Mesenchymal stem cell (in vitro differentiated cells and primary cell): ENCODE data around the gene DTNB.
A peak's percentile ranks its signal among the peaks of the same experiment; 100 is the strongest.

Experiments used
- DNase-seq: peaks from one replicate; pipeline ENCODE4 v3.0.0-alpha.2; 2013
- H2AFZ ChIP-seq: one replicate; pipeline ENCODE4 v1.6.1; 2013; ENCODE audit warnings: low read depth, mild to moderate bottlenecking, control low read depth, inconsistent platforms, low read length, moderate library complexity
- H2AK5ac ChIP-seq: 2 replicates; pipeline ENCODE4 v1.6.1; 2013; ENCODE audit warnings: low read length, moderate library complexity, mild to moderate bottlenecking, inconsistent platforms; ENCODE audit not compliant: severe bottlenecking
- H2BK120ac ChIP-seq: one replicate; pipeline ENCODE4 v1.6.1; 2013; ENCODE audit warnings: low read depth, mild to moderate bottlenecking, inconsistent platforms, low read length, moderate library complexity
- H2BK12ac ChIP-seq, 2 experiments: one replicate each; pipeline ENCODE4 v1.6.1; 2013; ENCODE audit warnings: inconsistent platforms in 2 of 2, low read length in 2 of 2, mild to moderate bottlenecking in 2 of 2, moderate library complexity in 2 of 2, control low read depth in 1 of 2
- H2BK15ac ChIP-seq: one replicate; pipeline ENCODE4 v1.6.1; 2013; ENCODE audit warnings: mild to moderate bottlenecking, low read depth, inconsistent platforms; ENCODE audit not compliant: poor library complexity, severe bottlenecking
- H2BK5ac ChIP-seq: 2 replicates; pipeline ENCODE4 v1.6.1; 2013; ENCODE audit warnings: low read depth, mild to moderate bottlenecking, low read length, control low read depth, inconsistent platforms; ENCODE audit not compliant: poor library complexity, severe bottlenecking
- H3K14ac ChIP-seq, 2 experiments: one replicate each; pipeline ENCODE4 v1.6.1; 2013; ENCODE audit warnings: inconsistent platforms in 2 of 2, low read length in 2 of 2, control low read depth in 1 of 2, mild to moderate bottlenecking in 1 of 2, moderate library complexity in 1 of 2
- H3K18ac ChIP-seq, 2 experiments: one replicate each; pipeline ENCODE4 v1.6.1; 2013; ENCODE audit warnings: inconsistent platforms in 2 of 2, low read length in 2 of 2, control low read depth in 1 of 2, low read depth in 1 of 2, mild to moderate bottlenecking in 1 of 2
- H3K23ac ChIP-seq, 2 experiments: one replicate each; pipeline ENCODE4 v1.6.1; 2013; ENCODE audit warnings: inconsistent platforms in 2 of 2, low read length in 2 of 2, mild to moderate bottlenecking in 2 of 2, moderate library complexity in 2 of 2, control low read depth in 1 of 2
- H3K27ac ChIP-seq: 2 replicates; pipeline ENCODE4 v1.5.1; 2013; ENCODE audit warnings: mild to moderate bottlenecking, moderate library complexity, low read length, control low read depth, inconsistent platforms; ENCODE audit not compliant: poor library complexity, severe bottlenecking
- H3K27me3 ChIP-seq, 2 experiments: 2 replicates each; pipeline versions ENCODE4 v1.6.1 to v1.7.0; 2013; ENCODE audit warnings: low read length in 2 of 2, mild to moderate bottlenecking in 2 of 2, moderate library complexity in 2 of 2, control low read depth in 1 of 2, inconsistent platforms in 1 of 2; ENCODE audit not compliant: control insufficient read depth in 1 of 2, insufficient read depth in 1 of 2
- H3K36me3 ChIP-seq, 2 experiments: 2 replicates each; pipeline versions ENCODE4 v1.6.1 to v1.7.0; 2013; ENCODE audit warnings: low read length in 2 of 2, control low read depth in 1 of 2, inconsistent platforms in 1 of 2, low read depth in 1 of 2, mild to moderate bottlenecking in 1 of 2; ENCODE audit not compliant: insufficient read depth in 2 of 2, control insufficient read depth in 1 of 2
- H3K4ac ChIP-seq, 2 experiments: one replicate each; pipeline ENCODE4 v1.6.1; 2013; ENCODE audit warnings: inconsistent platforms in 2 of 2, low read length in 2 of 2, mild to moderate bottlenecking in 2 of 2, moderate library complexity in 2 of 2, control low read depth in 1 of 2, low read depth in 1 of 2
- H3K4me1 ChIP-seq: 2 replicates; pipeline ENCODE4 v1.6.1; 2013; ENCODE audit warnings: low read depth, low read length, control low read depth; ENCODE audit not compliant: control insufficient read depth, insufficient read depth
- H3K4me2 ChIP-seq: 2 replicates; pipeline ENCODE4 v1.6.1; 2013; ENCODE audit warnings: low read length, mild to moderate bottlenecking, inconsistent platforms; ENCODE audit not compliant: poor library complexity, severe bottlenecking
- H3K4me3 ChIP-seq, 2 experiments: 2 replicates each; pipeline versions ENCODE4 v1.5.1 to v1.7.0; 2013; ENCODE audit warnings: low read length in 2 of 2, mild to moderate bottlenecking in 2 of 2, control low read depth in 1 of 2, low read depth in 1 of 2; ENCODE audit not compliant: insufficient read depth in 1 of 2
- H3K79me1 ChIP-seq: replicated peaks from 2 replicates; pipeline ENCODE4 v1.6.1; 2013; ENCODE audit warnings: mild to moderate bottlenecking, control low read depth, low read length, inconsistent platforms; ENCODE audit not compliant: poor library complexity, severe bottlenecking
- H3K9ac ChIP-seq: 2 replicates; pipeline ENCODE4 v1.7.0; 2013; ENCODE audit warnings: mild to moderate bottlenecking, low read length, moderate library complexity
- H3K9me3 ChIP-seq: 2 replicates; pipeline ENCODE4 v1.7.0; 2013; ENCODE audit warnings: mild to moderate bottlenecking, low read length; ENCODE audit not compliant: control insufficient read depth
- H4K8ac ChIP-seq: one replicate; pipeline ENCODE4 v1.6.1; 2013; ENCODE audit warnings: inconsistent platforms, mild to moderate bottlenecking, low read length, moderate library complexity
- H4K91ac ChIP-seq: one replicate; pipeline ENCODE4 v1.6.1; 2013; ENCODE audit warnings: mild to moderate bottlenecking, low read length, inconsistent platforms
- WGBS: methylation state at CpG from one replicate; pipeline ENCODE4 v1.1.7; 2013; ENCODE audit warnings: mixed read lengths; 5-methylcytosine and 5-hydroxymethylcytosine counted together

DTNB gene

GRCh38 chr2:25614711-25615110 is 58.7 kb downstream of the DTNB start:
- no peak overlapping the region for H3K4me3 ChIP-seq
- H3K18ac ChIP-seq = no peak overlapping the region
- no peak overlapping the region for H2BK15ac ChIP-seq
- H3K4me1 ChIP-seq = peaks cover 3% of the 10 kb centered on the region
- H2BK5ac ChIP-seq = no peak overlapping the region
- H3K14ac ChIP-seq = no peak overlapping the region
- no peak overlapping the region for H3K4ac ChIP-seq
- no peaks in the 10 kb centered on the region for H3K36me3 ChIP-seq
- H3K27ac ChIP-seq = no peak overlapping the region
- no peak overlapping the region for H2BK120ac ChIP-seq
- H3K9me3 ChIP-seq = no peaks in the 10 kb centered on the region
- no peak overlapping the region for H4K91ac ChIP-seq
- H4K8ac ChIP-seq = no peak overlapping the region
- H3K79me1 ChIP-seq = peaks cover 3% of the 10 kb centered on the region
- no peak overlapping the region for H2AK5ac ChIP-seq
- 91% methylated on average over 8 of the region's 8 CpGs for WGBS
- H3K27me3 ChIP-seq = no peaks in the 10 kb centered on the region
- H3K23ac ChIP-seq = no peak overlapping the region
- no peak overlapping the region for H2BK12ac ChIP-seq
- H3K4me2 ChIP-seq = no peak overlapping the region
- H2AFZ ChIP-seq = no peak overlapping the region
- no peak for DNase-seq
- no peak overlapping the region for H3K9ac ChIP-seq

- no peak overlapping the region for H2BK15ac ChIP-seq
- no peak overlapping the region for H4K8ac ChIP-seq
- no peak overlapping the region for H3K4me2 ChIP-seq
- no peak overlapping the region for H2AFZ ChIP-seq
- no peak overlapping the region for H2BK120ac ChIP-seq
- peaks cover 5% of the 10 kb centered on the region for H3K79me1 ChIP-seq
- no peaks in the 10 kb centered on the region for H3K27me3 ChIP-seq
- H2AK5ac ChIP-seq = no peak overlapping the region
- H3K36me3 ChIP-seq = no peaks in the 10 kb centered on the region
- H3K4ac ChIP-seq = no peak overlapping the region
- H3K23ac ChIP-seq = no peak overlapping the region
- H3K9ac ChIP-seq = no peak overlapping the region
- H4K91ac ChIP-seq = no peak overlapping the region
- H3K27ac ChIP-seq = no peak overlapping the region
- no peak overlapping the region for H3K4me3 ChIP-seq
- no peaks in the 10 kb centered on the region for H3K4me1 ChIP-seq
- H2BK12ac ChIP-seq = no peak overlapping the region
- DNase-seq = no peak
- no peak overlapping the region for H2BK5ac ChIP-seq
- H3K14ac ChIP-seq = no peak overlapping the region
- no peak overlapping the region for H3K18ac ChIP-seq
- no peaks in the 10 kb centered on the region for H3K9me3 ChIP-seq
Measured at GRCh38 chr2:25608718-25609117, 64.7 kb downstream of the DTNB start.

- H3K4me3 ChIP-seq = no peak overlapping the region
- no peak overlapping the region for H4K8ac ChIP-seq
- no peak overlapping the region for H3K4me2 ChIP-seq
- H2BK12ac ChIP-seq = no peak overlapping the region
- H2BK5ac ChIP-seq = no peak overlapping the region
- no peak overlapping the region for H2BK120ac ChIP-seq
- H3K23ac ChIP-seq = no peak overlapping the region
- no peak overlapping the region for H4K91ac ChIP-seq
- no peak overlapping the region for H3K18ac ChIP-seq
- H3K9ac ChIP-seq = no peak overlapping the region
- no CpG with 5 or more reads among the region's 1 CpG for WGBS
- H3K4ac ChIP-seq = no peak overlapping the region
- H3K36me3 ChIP-seq = no peaks in the 10 kb centered on the region
- H2BK15ac ChIP-seq = no peak overlapping the region
- no peak overlapping the region for H3K14ac ChIP-seq
- H3K4me1 ChIP-seq = no peaks in the 10 kb centered on the region
- H3K27me3 ChIP-seq = no peaks in the 10 kb centered on the region
- H3K27ac ChIP-seq = no peak overlapping the region
- no peak overlapping the region for H2AFZ ChIP-seq
- peaks cover 5% of the 10 kb centered on the region for H3K79me1 ChIP-seq
- H3K9me3 ChIP-seq = no peaks in the 10 kb centered on the region
- peak; percentile 27 for DNase-seq
- no peak overlapping the region for H2AK5ac ChIP-seq
Measured at GRCh38 chr2:25606892-25607291, 66.5 kb downstream of the DTNB start.

- H3K79me1 ChIP-seq = peaks cover 2% of the 10 kb centered on the region
- no peak overlapping the region for H4K91ac ChIP-seq
- H3K27me3 ChIP-seq = no peaks in the 10 kb centered on the region
- H3K4ac ChIP-seq = no peak overlapping the region
- H2AK5ac ChIP-seq = no peak overlapping the region
- H3K4me3 ChIP-seq = no peak overlapping the region
- no peak overlapping the region for H2BK5ac ChIP-seq
- no peak overlapping the region for H2BK120ac ChIP-seq
- no peak overlapping the region for H3K27ac ChIP-seq
- no peak overlapping the region for H4K8ac ChIP-seq
- no peaks in the 10 kb centered on the region for H3K36me3 ChIP-seq
- H3K23ac ChIP-seq = no peak overlapping the region
- H3K4me2 ChIP-seq = no peak overlapping the region
- no peak overlapping the region for H2AFZ ChIP-seq
- H3K14ac ChIP-seq = no peak overlapping the region
- no peak overlapping the region for H2BK12ac ChIP-seq
- H2BK15ac ChIP-seq = no peak overlapping the region
- no peak for DNase-seq
- no peaks in the 10 kb centered on the region for H3K9me3 ChIP-seq
- no peaks in the 10 kb centered on the region for H3K4me1 ChIP-seq
- H3K18ac ChIP-seq = no peak overlapping the region
- no peak overlapping the region for H3K9ac ChIP-seq
Measured at GRCh38 chr2:25602333-25602723, 71.0 kb downstream of the DTNB start.
